Measurements from ENCODE around the gene ARHGAP28. TPM values are rescaled to one million over a fixed set of nuclear protein-coding genes. Genes with fewer than 3 reads are reported as not detected.

ARHGAP28 gene
- total RNA-seq, 1 experiment from 2014 or later, result 118 TPM

GRCh38 chr18:6881034-6881820 lies 151.7 kb downstream of the ARHGAP28 start:
- H3K4me1 ChIP-seq, result no peaks in the 10 kb centered on the region
- no peak overlapping the region for H3K4me3 ChIP-seq (ENCODE audit: low read depth, low read length)
- Mint-ChIP-seq H3K4me1 (ENCODE audit: low read depth, unreplicated experiment) (no peaks in the 10 kb centered on the region), H3K4me3 (ENCODE audit: unreplicated experiment) (no peak overlapping the region), H3K36me3 (ENCODE audit: insufficient read depth, unreplicated experiment) (peaks cover 74% of the 10 kb centered on the region), H3K27ac (ENCODE audit: unreplicated experiment) (no peak overlapping the region), H3K9me3 (ENCODE audit: unreplicated experiment) (no peaks in the 10 kb centered on the region), H3K27me3 (ENCODE audit: insufficient read depth, unreplicated experiment) (no peaks in the 10 kb centered on the region)
- H3K36me3 ChIP-seq (ENCODE audit: control insufficient read depth, insufficient read depth, low read length), result no peaks in the 10 kb centered on the region
- ChIA-PET POLR2A (no interaction called here), CTCF (no interaction called here)
- no peaks in the 10 kb centered on the region for H3K9me3 ChIP-seq
- BruUV-seq (replicated peaks), result no TSS peak
- TF ChIP-seq CTCF (IDR thresholded peaks at IDR 0.05; ENCODE audit: insufficient read depth in 1 of 2, low read depth in 1 of 2, low read length in 1 of 2, severe bottlenecking in 1 of 2, unreplicated experiment in 1 of 2), result no peak
- intact Hi-C loops (cut with micrococcal nuclease; ENCODE audit: unreplicated experiment), result loop anchor here (10.0 kb wide), 1 partner anchor 116 kb away; no protein-coding TSS in a partner anchor
- H3K27me3 ChIP-seq (replicated peaks; ENCODE audit: control insufficient read depth, insufficient read depth, low read length), result no peaks in the 10 kb centered on the region
- no peak for DNase-seq

- H3K36me3 Mint-ChIP-seq (ENCODE audit: insufficient read depth, unreplicated experiment), result peaks cover 75% of the 10 kb centered on the region
- H3K27me3 Mint-ChIP-seq (ENCODE audit: insufficient read depth, unreplicated experiment), result no peaks in the 10 kb centered on the region
- Histone ChIP-seq H3K27me3 (replicated peaks; ENCODE audit: control insufficient read depth, insufficient read depth, low read length) (no peaks in the 10 kb centered on the region), H3K4me3 (ENCODE audit: low read depth, low read length) (no peak overlapping the region), H3K9me3 (no peaks in the 10 kb centered on the region), H3K4me1 (no peaks in the 10 kb centered on the region), H3K36me3 (ENCODE audit: control insufficient read depth, insufficient read depth, low read length) (no peaks in the 10 kb centered on the region)
- ChIA-PET CTCF (no interaction called here), POLR2A (no interaction called here)
- no peak for DNase-seq
- no peak overlapping the region for H3K4me3 Mint-ChIP-seq (ENCODE audit: unreplicated experiment)
- BruUV-seq (replicated peaks), result no TSS peak
- H3K27ac Mint-ChIP-seq (ENCODE audit: unreplicated experiment), result no peak overlapping the region
- H3K9me3 Mint-ChIP-seq (ENCODE audit: unreplicated experiment), result no peaks in the 10 kb centered on the region
- no peak for TF ChIP-seq CTCF (IDR thresholded peaks at IDR 0.05; ENCODE audit: insufficient read depth in 1 of 2, low read depth in 1 of 2, low read length in 1 of 2, severe bottlenecking in 1 of 2, unreplicated experiment in 1 of 2)
- intact Hi-C loops (cut with micrococcal nuclease; ENCODE audit: unreplicated experiment), result loop anchor here (10.0 kb wide), 1 partner anchor 118 kb away; no protein-coding TSS in a partner anchor
- no peaks in the 10 kb centered on the region for H3K4me1 Mint-ChIP-seq (ENCODE audit: low read depth, unreplicated experiment)
Measured at GRCh38 chr18:6882401-6882800, 152.9 kb downstream of the ARHGAP28 start.

- H3K36me3 ChIP-seq (ENCODE audit: control insufficient read depth, insufficient read depth, low read length), result no peaks in the 10 kb centered on the region
- H3K9me3 ChIP-seq, result no peaks in the 10 kb centered on the region
- intact Hi-C loops (cut with micrococcal nuclease; ENCODE audit: unreplicated experiment), result loop anchor here (5.0 to 10.0 kb wide), 2 partner anchors 120 to 1008 kb away; no protein-coding TSS in a partner anchor
- no peaks in the 10 kb centered on the region for H3K27me3 ChIP-seq (replicated peaks; ENCODE audit: control insufficient read depth, insufficient read depth, low read length)
- BruUV-seq (replicated peaks), result no TSS peak
- no peaks in the 10 kb centered on the region for H3K4me1 ChIP-seq
- no peaks in the 10 kb centered on the region for H3K4me1 Mint-ChIP-seq (ENCODE audit: low read depth, unreplicated experiment)
- CTCF ChIA-PET, result interaction anchor here (0.7 to 1.9 kb wide), 3 partner anchors 342 to 752 kb away, joined by 3 to 17 read pairs (median 4); no protein-coding TSS in a partner anchor
- H3K4me3 Mint-ChIP-seq (ENCODE audit: unreplicated experiment), result no peak overlapping the region
- no peak for DNase-seq
- no peaks in the 10 kb centered on the region for H3K27me3 Mint-ChIP-seq (ENCODE audit: insufficient read depth, unreplicated experiment)
- H3K27ac Mint-ChIP-seq (ENCODE audit: unreplicated experiment), result no peak overlapping the region
- H3K36me3 Mint-ChIP-seq (ENCODE audit: insufficient read depth, unreplicated experiment), result peaks cover 76% of the 10 kb centered on the region
- no peak overlapping the region for H3K4me3 ChIP-seq (ENCODE audit: low read depth, low read length)
- no peak for TF ChIP-seq CTCF (IDR thresholded peaks at IDR 0.05; ENCODE audit: insufficient read depth in 1 of 2, low read depth in 1 of 2, low read length in 1 of 2, severe bottlenecking in 1 of 2, unreplicated experiment in 1 of 2)
- H3K9me3 Mint-ChIP-seq (ENCODE audit: unreplicated experiment), result no peaks in the 10 kb centered on the region
- POLR2A ChIA-PET, result no interaction called here
Measured at GRCh38 chr18:6885006-6885481, 155.5 kb downstream of the ARHGAP28 start.

Measured in Caco-2 (cell line).